ENCODE data around the gene ELOVL5.

Gene ELOVL5

GRCh38 chr6:53268858-53269608 is 79.7 kb downstream of the ELOVL5 start:
- DNase-seq, result no peak

DNA sequence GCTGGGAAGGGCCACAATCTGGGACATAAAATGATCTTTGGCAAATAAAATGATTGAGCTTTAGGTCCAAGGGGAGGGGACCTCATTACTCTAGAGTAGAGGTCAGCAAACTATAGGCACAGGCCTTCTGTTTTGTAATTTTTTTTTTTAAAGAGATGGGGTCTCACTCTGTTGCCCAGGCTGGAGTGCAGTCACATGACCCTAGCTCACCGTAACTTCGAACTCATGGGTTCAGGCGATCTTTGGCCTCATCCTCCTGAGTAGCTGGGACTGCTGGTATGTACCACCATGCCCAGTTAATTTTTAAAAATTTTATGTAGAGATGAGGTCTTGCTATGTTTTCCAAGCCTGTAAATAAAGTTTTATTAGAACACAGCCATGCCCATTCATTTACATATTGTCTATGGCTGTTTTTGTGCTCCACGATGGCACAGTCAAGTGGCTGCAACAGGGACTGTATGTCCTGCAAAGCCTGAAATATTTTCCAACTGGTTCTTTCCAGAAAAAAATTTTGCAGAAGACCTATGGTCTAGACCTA is 82.1 kb downstream of the ELOVL5 start:
- no peak for DNase-seq

DNA sequence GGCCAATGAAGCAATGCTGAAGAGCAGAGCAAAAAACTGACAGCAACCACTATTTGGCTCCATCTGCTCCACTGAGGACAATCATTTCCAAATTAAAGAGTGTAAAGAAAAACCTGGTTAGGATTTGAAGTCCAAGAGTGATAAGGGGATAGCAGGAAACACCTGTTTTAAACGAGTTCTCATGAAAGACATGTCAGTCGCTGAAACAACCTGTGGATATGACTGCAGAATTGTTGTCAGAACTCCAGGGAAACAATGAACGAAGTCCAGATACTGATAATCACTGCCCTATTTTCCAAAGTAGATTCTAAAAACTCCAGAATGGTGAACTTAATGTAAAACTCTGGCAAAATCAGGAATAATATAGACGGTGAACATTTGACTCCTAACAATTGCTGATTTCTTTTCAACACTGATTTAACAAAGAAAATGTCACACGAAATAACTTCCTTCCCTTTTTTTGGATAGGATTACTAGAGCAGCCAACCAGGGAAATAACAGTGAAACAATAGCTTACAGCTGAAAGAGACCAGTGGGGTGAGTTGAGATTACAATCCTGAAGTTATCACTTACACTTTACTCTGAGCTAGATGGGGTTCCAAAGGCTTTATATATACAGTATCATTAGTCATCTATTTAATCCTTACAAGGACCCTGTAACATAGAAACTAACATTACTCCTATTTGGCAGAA is 83.7 kb downstream of the ELOVL5 start:
- DNase-seq, result no peak

DNA sequence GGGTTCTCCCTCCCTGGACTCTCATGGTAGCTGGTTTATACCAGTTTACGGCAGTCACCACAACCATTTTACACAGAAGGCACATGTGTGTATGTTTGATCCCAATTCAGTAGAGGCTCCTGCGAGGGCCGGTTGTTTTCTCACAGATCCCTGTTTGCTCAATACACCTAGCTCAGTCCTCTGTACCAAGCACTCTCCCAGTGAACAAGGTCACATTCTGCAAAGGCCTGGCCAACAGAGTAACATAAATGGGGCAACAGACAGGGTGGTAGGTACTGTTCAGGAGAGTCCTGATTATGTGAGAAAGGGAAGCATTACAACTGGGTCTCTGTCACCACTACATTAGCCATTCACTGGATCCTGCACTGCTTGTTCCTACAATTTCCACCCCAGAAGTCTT is 84.4 kb downstream of the ELOVL5 start:
- DNase-seq, result no peak

DNA sequence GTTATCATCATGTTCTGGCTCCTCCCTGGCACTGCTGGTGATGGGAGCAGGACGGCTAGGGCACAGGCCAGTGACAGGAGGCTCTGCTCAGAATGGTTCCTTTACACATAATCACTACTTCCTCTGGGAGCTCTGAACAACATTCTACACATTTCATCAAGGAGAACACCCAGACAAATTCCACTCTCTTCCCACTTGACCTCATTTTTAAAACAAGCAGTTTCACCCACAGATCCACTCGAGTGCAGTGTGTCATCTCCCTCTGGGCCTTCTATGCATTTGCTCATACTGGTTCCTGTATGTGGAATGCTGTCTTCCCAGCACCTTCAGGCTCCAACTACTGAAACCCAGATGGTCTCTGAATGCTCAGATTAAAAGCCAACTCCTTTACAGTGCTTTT is 84.8 kb downstream of the ELOVL5 start:
- no peak for DNase-seq

DNA sequence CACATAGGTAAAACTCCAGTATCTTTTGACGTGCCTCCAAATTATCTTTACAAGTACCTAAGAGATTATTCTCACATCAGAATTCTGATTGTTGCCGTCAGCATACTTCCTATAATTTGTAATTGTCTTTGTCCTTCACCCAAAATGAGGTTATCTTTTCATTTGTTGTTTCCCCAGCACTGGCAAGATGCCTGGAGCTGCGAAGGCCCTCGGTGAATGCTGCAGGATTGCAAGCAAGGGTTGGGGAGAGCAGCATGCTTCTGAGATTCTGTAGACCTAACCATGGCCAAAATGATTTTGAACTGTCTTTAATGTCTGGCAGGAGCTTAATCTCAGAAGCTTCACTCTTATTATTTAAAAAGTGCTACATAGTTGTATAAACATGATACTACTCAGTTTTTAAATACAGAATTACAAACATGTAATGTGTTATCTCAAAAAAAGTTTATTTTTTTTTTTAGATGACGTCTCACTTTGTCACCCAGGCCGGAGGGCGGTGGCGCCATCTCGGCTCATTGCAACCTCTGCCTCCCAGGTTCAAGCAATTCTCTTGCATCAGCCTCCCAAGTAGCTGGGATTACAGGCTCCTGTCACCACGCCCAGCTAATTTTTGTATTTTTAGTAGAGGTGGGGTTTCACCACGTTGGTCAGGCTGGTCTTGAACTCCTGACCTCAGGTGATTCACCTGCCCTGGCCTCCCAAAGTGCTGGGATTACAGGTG is 88.7 kb downstream of the ELOVL5 start:
- no peak for DNase-seq

GRCh38 chr6:53258774-53259155 is 90.0 kb downstream of the ELOVL5 start:
- DNase-seq, result no peak

GRCh38 chr6:53258076-53258773 is 90.5 kb downstream of the ELOVL5 start:
- no peak for DNase-seq

- DNase-seq, result no peak
Measured at GRCh38 chr6:53257533-53257932, 91.2 kb downstream of the ELOVL5 start.

DNA sequence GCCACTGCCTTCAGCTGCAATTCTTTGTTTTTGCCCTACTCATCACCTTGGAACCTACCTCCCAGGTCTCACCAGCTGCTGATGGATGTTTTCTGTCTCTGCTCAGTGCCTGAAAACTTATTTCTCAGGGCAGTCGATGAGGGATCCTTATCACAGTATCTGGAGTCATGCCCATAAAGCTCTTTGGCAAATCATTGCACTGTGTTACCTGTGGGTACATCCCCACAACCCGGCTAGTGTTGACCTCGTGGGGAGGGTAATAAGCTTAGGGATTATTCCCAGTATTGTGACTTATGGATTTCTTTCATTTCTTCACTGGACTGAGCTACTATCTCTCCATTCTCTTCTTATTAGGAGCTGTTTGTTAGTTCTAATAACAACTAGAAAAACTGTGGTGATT is 91.7 kb downstream of the ELOVL5 start:
- DNase-seq, result no peak

- no peak for DNase-seq
Measured at GRCh38 chr6:53252177-53252692, 96.5 kb downstream of the ELOVL5 start.

DNA sequence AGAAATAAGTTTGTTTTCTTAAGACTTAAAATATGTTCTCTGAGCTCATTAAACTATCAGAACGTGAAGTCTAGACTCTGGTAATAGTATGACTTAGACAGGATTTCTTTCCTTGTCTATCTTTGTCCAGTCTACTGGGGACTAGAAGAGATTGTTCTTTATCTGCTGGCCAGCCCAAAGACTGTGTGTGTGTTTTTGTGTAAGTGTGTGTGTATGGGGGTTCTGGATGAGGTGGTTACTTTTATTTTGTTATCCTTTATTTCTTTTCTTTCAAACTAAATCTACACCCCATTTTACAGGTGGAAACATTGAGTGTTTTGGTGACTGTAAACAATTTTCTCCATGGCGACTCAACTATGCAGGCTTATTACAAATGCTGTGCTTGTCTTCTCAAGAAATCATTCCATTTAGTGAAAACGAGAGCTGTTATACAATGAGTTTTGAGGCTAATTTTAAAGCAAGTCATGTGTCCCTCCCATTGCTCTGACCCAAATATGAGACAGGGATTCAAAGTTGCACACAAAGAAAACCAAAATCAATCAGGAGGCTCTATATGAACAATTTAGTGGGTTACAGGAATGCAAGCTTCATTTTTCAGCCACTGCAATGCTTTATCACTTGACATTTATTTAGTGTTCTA is 97.6 kb downstream of the ELOVL5 start:
- DNase-seq, result no peak

GRCh38 chr6:53250176-53251032 is 98.3 kb downstream of the ELOVL5 start:
- DNase-seq, result no peak

- DNase-seq, result no peak
Measured at GRCh38 chr6:53246924-53247323, 101.8 kb downstream of the ELOVL5 start.

GRCh38 chr6:53244958-53245357 is 103.8 kb downstream of the ELOVL5 start:
- DNase-seq, result peak; percentile 10

DNA sequence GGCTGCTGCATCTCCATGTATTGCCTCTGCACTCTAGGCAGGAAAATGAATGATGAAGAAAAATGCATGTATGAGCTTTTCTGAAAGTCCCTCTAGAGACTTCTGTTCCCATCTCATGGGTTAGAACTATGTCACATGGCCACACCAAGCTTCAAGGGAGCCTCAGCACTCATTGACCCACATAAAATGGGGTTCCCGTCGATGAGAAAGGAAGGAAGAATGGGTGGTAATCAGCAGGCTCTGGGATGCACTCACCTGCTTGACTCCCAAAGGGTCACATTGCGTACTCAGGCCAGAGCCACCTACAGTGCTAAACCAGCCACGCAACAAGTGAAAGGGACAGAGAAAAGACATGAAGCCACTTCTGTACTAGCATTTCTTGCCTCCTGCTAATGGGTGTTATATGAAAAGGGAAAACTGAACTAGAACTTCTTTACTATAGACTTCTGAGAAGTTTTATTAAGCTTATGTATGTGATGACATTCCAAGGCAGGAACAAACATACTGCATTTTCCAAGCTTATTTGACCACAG is 104.3 kb downstream of the ELOVL5 start:
- DNase-seq, result no peak

GRCh38 chr6:53241938-53242337 is 106.8 kb downstream of the ELOVL5 start:
- no peak for DNase-seq

- DNase-seq, result no peak
Measured at GRCh38 chr6:53240761-53241160, 108.0 kb downstream of the ELOVL5 start.

DNA sequence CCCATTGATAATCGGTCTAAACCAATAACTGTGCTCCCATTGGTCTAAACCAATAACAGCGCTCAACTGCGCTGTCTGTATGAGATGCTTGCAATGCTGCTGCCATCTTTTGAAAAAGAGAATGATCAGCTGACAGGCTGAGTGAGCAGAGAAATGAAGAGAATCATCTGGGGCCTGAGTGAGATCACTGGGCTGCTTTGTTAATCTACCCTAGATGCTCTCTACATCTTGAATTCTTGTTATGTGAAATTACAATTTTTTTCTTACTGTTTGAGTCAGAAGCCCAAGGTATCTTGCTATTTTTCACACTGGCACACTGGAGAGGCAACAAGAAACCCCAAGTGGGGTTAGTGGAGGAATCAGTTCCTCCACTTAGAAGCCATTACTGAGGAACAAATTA is 108.6 kb downstream of the ELOVL5 start:
- no peak for DNase-seq

- no peak for DNase-seq
Measured at GRCh38 chr6:53239526-53239925, 109.2 kb downstream of the ELOVL5 start.

GRCh38 chr6:53238311-53238710 is 110.4 kb downstream of the ELOVL5 start:
- DNase-seq, result no peak

All from stimulated activated naive CD4-positive, alpha-beta T cell treated with Interleukin-2 at 50 U/mL for 16 hours (primary cell).